ENCODE data around the gene INPP5B.

Gene INPP5B

DNA sequence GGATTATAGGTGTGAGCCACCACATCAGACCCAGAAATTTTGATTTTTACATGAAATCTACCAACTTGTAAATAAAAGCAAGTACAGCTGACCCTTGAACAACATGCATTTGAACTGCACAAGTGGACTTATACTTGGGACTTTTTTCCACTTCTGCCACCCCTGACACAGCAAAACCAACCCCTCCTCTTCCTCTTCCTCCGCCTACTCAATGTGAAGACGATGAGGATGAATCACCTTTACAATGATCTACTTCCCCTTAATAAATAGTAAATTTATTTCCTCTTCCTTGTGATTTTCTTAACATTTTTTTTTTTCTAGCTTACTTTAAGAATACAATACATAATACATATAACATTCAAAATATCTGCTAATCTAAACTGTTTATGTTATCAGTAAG is 121.3 kb downstream of the INPP5B start:
- DNase-seq (ENCODE audit: low read depth) = no peak
- H3K4me3 ChIP-seq (ENCODE audit: low read depth, low read length) = no peak overlapping the region
- TF ChIP-seq, protein P1, sequence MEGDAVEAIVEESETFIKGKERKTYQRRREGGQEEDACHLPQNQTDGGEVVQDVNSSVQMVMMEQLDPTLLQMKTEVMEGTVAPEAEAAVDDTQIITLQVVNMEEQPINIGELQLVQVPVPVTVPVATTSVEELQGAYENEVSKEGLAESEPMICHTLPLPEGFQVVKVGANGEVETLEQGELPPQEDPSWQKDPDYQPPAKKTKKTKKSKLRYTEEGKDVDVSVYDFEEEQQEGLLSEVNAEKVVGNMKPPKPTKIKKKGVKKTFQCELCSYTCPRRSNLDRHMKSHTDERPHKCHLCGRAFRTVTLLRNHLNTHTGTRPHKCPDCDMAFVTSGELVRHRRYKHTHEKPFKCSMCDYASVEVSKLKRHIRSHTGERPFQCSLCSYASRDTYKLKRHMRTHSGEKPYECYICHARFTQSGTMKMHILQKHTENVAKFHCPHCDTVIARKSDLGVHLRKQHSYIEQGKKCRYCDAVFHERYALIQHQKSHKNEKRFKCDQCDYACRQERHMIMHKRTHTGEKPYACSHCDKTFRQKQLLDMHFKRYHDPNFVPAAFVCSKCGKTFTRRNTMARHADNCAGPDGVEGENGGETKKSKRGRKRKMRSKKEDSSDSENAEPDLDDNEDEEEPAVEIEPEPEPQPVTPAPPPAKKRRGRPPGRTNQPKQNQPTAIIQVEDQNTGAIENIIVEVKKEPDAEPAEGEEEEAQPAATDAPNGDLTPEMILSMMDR (IDR thresholded peaks at IDR 0.05; ENCODE audit: insufficient read depth, low read depth, low read length, missing control alignments) = no peak

DNA sequence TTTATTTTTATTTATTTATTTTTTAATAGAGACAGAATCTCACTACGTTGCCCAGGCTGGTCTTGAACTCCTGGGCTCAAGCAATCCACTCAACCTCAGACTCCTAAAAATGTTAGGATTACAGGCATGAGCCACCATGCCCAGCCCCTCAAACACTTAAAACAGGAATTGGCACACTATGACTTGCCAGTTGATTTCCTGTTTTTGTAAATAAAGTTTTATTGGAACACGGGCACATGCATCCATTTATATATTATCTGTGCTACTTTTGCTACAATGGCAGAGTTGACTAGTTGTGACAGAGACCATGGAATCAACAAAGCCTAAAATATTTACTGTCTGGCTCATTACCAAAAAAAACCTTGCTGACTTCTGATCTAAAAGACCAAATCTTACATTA is 122.9 kb downstream of the INPP5B start:
- no peak for DNase-seq (ENCODE audit: low read depth)
- TF ChIP-seq, protein P1 (IDR thresholded peaks at IDR 0.05; ENCODE audit: insufficient read depth, low read depth, low read length, missing control alignments) = no peak
- H3K4me3 ChIP-seq (ENCODE audit: low read depth, low read length) = no peak overlapping the region

DNA sequence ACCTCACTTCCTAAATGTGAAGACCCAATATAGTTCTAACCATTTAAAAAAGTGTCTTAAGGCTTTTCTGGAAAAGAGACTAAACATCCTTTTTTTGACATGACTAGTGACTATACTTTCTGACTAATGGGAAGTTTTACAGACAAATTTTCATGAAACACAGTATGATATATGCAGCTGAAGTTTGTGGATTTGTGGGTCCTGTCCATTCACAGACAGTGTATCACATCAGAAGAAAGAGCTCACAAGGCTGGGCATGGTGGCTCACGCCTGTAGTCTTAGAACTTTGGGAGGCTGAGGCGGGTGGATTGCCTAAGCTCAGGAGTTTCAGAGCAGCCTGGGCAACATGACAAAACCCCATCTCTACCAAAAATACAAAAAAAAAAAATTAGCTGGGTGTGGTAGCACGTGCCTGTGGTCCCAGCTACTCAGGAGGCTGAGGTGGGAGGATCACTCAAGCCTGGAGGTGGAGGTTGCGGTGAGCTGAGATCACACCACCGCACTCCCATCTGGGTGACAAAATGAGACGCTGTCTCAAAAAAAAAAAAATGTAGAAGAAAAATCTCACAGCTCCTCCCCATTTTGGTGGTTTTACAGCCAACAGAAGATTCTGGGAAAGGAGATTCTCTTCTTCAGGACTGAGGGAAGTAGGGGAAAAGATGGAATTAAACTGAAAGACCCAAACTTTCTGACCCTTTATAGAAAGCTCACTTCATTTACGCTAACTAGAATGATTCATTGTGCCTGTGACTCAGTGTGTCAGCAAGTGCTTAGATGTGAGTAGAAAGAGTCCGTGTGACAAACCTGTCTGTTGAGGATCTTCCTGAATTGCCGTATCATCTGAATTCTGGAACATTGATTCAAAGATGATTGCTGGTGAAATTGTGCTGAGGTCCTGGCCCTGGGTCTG is 123.7 kb downstream of the INPP5B start:
- TF ChIP-seq, protein P1 (IDR thresholded peaks at IDR 0.05; ENCODE audit: insufficient read depth, low read depth, low read length, missing control alignments) = no peak
- no peak overlapping the region for H3K4me3 ChIP-seq (ENCODE audit: low read depth, low read length)
- DNase-seq (ENCODE audit: low read depth) = no peak

DNA sequence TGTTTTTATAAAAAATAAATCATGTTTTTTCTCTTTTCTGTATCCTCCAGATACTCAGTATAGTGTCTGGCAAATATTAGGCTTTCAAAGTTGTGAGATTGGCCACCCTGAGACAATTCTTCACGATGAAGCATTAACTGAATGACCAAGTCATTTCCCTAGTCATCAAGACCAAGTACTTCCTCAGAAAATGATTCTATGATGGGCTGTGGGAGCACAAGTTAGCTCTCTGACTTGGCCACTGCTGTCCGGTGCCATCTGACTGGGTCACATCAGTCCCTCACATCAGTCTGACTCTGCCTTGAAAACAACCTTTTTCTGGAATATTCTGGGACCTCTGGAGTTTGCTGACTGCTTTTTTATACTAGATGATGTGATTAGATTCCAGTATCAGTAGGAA is 125.4 kb downstream of the INPP5B start:
- TF ChIP-seq, protein P1 (IDR thresholded peaks at IDR 0.05; ENCODE audit: insufficient read depth, low read depth, low read length, missing control alignments) = no peak
- DNase-seq (ENCODE audit: low read depth) = no peak
- no peak overlapping the region for H3K4me3 ChIP-seq (ENCODE audit: low read depth, low read length)

DNA sequence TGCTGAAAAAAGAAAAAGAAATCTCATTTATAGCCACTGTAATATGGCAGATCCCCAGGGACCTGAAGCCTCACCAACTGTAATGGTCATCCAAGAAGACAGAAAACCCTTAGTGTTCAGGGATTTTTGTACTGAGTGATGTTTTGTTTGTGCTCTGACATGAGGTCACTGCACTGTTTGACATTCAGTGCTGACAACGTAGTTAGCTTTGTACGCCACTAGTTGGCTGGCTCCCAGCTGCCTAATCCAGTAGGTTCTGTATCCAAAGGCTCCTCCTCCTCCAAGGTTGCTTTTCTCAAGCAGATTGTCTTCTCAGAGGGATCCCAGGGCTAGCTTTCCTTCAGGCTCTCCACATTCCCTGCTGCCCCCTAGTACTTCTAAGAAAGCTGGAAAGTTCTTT is 129.4 kb downstream of the INPP5B start:
- H3K4me3 ChIP-seq (ENCODE audit: low read depth, low read length) = no peak overlapping the region
- no peak for DNase-seq (ENCODE audit: low read depth)
- TF ChIP-seq, protein P1 (IDR thresholded peaks at IDR 0.05; ENCODE audit: insufficient read depth, low read depth, low read length, missing control alignments) = no peak

GRCh38 chr1:37814252-37814651 is 132.6 kb downstream of the INPP5B start:
- no peak overlapping the region for H3K4me3 ChIP-seq (ENCODE audit: low read depth, low read length)
- TF ChIP-seq, protein P1 (IDR thresholded peaks at IDR 0.05; ENCODE audit: insufficient read depth, low read depth, low read length, missing control alignments) = no peak
- no peak for DNase-seq (ENCODE audit: low read depth)

All from GM12865 (cell line).